ACC112 (cell line): ENCODE results near the gene ETV3L.

Experiments used
- H2AFZ ChIP-seq: fragments of 200-600 bp; sonication (generic); one replicate; pipeline ENCODE4 v1.6.0; 2017; ENCODE audit warnings: antibody characterized with exemption, low read length; ENCODE audit not compliant: unreplicated experiment
- H3K27ac ChIP-seq: fragments of 200-600 bp; sonication (generic); 2 replicates; pipeline ENCODE4 v1.5.1; 2014; ENCODE audit warnings: low read depth, mild to moderate bottlenecking, antibody characterized with exemption, low read length, moderate library complexity
- H3K27me3 ChIP-seq: fragments of 200-600 bp; sonication (generic); 2 replicates; pipeline ENCODE4 v1.6.1; 2014; ENCODE audit warnings: mild to moderate bottlenecking, antibody characterized with exemption, low read length, moderate library complexity, mixed read lengths; ENCODE audit not compliant: insufficient read depth
- H3K36me3 ChIP-seq: fragments of 200-600 bp; sonication (generic); 2 replicates; pipeline ENCODE4 v1.6.1; 2016; ENCODE audit warnings: mild to moderate bottlenecking, antibody characterized with exemption, low read length, moderate library complexity, mixed read lengths; ENCODE audit not compliant: insufficient read depth
- H3K4me1 ChIP-seq: fragments of 200-600 bp; sonication (generic); one replicate; pipeline ENCODE4 v1.6.1; 2016; ENCODE audit warnings: low read length, mixed read lengths; ENCODE audit not compliant: insufficient read depth, unreplicated experiment, control insufficient read depth
- H3K4me3 ChIP-seq: fragments of 200-600 bp; sonication (generic); 2 replicates; pipeline ENCODE4 v1.5.1; 2014; ENCODE audit warnings: mild to moderate bottlenecking, low read depth, low read length
- H3K79me2 ChIP-seq: fragments of 200-600 bp; sonication (generic); one replicate; pipeline ENCODE4 v1.6.0; 2016; ENCODE audit warnings: low read length; ENCODE audit not compliant: control insufficient read depth, unreplicated experiment, insufficient read depth

The ETV3L gene

GRCh38 chr1:157091668-157092273 lies 7.8 kb downstream of the ETV3L start:
- H3K36me3 ChIP-seq, result no peaks in the 10 kb centered on the region
- no peaks in the 10 kb centered on the region for H3K27me3 ChIP-seq
- H3K27ac ChIP-seq, result no peak overlapping the region
- H3K4me1 ChIP-seq, result peaks cover 6% of the 10 kb centered on the region
- no peaks in the 10 kb centered on the region for H3K79me2 ChIP-seq
- no peak overlapping the region for H3K4me3 ChIP-seq
- H2AFZ ChIP-seq, result no peak overlapping the region

- Histone ChIP-seq H3K4me1 (peaks cover 6% of the 10 kb centered on the region), H3K4me3 (no peak overlapping the region), H3K27ac (no peak overlapping the region), H3K79me2 (no peaks in the 10 kb centered on the region), H2AFZ (no peak overlapping the region), H3K36me3 (no peaks in the 10 kb centered on the region), H3K27me3 (no peaks in the 10 kb centered on the region)
Measured at GRCh38 chr1:157091186-157091585, 8.4 kb downstream of the ETV3L start.

GRCh38 chr1:157090771-157091170 lies 8.8 kb downstream of the ETV3L start:
- Histone ChIP-seq H3K4me1 (peaks cover 6% of the 10 kb centered on the region), H3K4me3 (no peak overlapping the region), H3K36me3 (no peaks in the 10 kb centered on the region), H3K27me3 (no peaks in the 10 kb centered on the region), H3K79me2 (no peaks in the 10 kb centered on the region), H2AFZ (no peak overlapping the region), H3K27ac (no peak overlapping the region)

GRCh38 chr1:157090196-157090647 lies 9.4 kb downstream of the ETV3L start:
- Histone ChIP-seq H3K79me2 (no peaks in the 10 kb centered on the region), H3K27me3 (no peaks in the 10 kb centered on the region), H2AFZ (no peak overlapping the region), H3K27ac (no peak overlapping the region), H3K4me1 (peaks cover 6% of the 10 kb centered on the region), H3K4me3 (no peak overlapping the region), H3K36me3 (no peaks in the 10 kb centered on the region)

GRCh38 chr1:157089789-157090188 lies 9.8 kb downstream of the ETV3L start:
- H2AFZ ChIP-seq, result no peak overlapping the region
- no peaks in the 10 kb centered on the region for H3K27me3 ChIP-seq
- H3K4me1 ChIP-seq, result peaks cover 6% of the 10 kb centered on the region
- no peak overlapping the region for H3K27ac ChIP-seq
- no peak overlapping the region for H3K4me3 ChIP-seq
- H3K36me3 ChIP-seq, result no peaks in the 10 kb centered on the region
- H3K79me2 ChIP-seq, result no peaks in the 10 kb centered on the region

GRCh38 chr1:157088607-157089006 lies 11.0 kb downstream of the ETV3L start:
- Histone ChIP-seq H3K27ac (no peak overlapping the region), H3K4me3 (no peak overlapping the region), H3K27me3 (no peaks in the 10 kb centered on the region), H3K36me3 (no peaks in the 10 kb centered on the region), H3K79me2 (no peaks in the 10 kb centered on the region), H2AFZ (no peak overlapping the region), H3K4me1 (peaks cover 6% of the 10 kb centered on the region)

- Histone ChIP-seq H3K4me1 (peaks cover 6% of the 10 kb centered on the region), H2AFZ (no peak overlapping the region), H3K4me3 (no peak overlapping the region), H3K36me3 (no peaks in the 10 kb centered on the region), H3K27ac (no peak overlapping the region), H3K27me3 (peaks cover 11% of the 10 kb centered on the region), H3K79me2 (no peaks in the 10 kb centered on the region)
Measured at GRCh38 chr1:157087030-157087429, 12.6 kb downstream of the ETV3L start.

GRCh38 chr1:157086299-157086698 lies 13.3 kb downstream of the ETV3L start:
- Histone ChIP-seq H3K4me1 (peaks cover 6% of the 10 kb centered on the region), H3K27me3 (peaks cover 11% of the 10 kb centered on the region), H3K36me3 (no peaks in the 10 kb centered on the region), H3K27ac (no peak overlapping the region), H3K4me3 (no peak overlapping the region), H3K79me2 (no peaks in the 10 kb centered on the region), H2AFZ (no peak overlapping the region)

GRCh38 chr1:157085421-157085820 lies 14.2 kb downstream of the ETV3L start:
- no peak overlapping the region for H3K27ac ChIP-seq
- H3K4me1 ChIP-seq, result peaks cover 2% of the 10 kb centered on the region
- H3K27me3 ChIP-seq, result peaks cover 11% of the 10 kb centered on the region
- H2AFZ ChIP-seq, result no peak overlapping the region
- no peaks in the 10 kb centered on the region for H3K36me3 ChIP-seq
- no peaks in the 10 kb centered on the region for H3K79me2 ChIP-seq
- H3K4me3 ChIP-seq, result no peak overlapping the region

GRCh38 chr1:157084720-157085119 lies 14.9 kb downstream of the ETV3L start:
- Histone ChIP-seq H2AFZ (no peak overlapping the region), H3K4me1 (no peaks in the 10 kb centered on the region), H3K79me2 (no peaks in the 10 kb centered on the region), H3K27ac (no peak overlapping the region), H3K4me3 (no peak overlapping the region), H3K27me3 (peaks cover 11% of the 10 kb centered on the region), H3K36me3 (no peaks in the 10 kb centered on the region)

GRCh38 chr1:157081707-157082106 lies 17.9 kb downstream of the ETV3L start:
- Histone ChIP-seq H3K4me3 (no peak overlapping the region), H3K27me3 (peaks cover 21% of the 10 kb centered on the region), H3K27ac (no peak overlapping the region), H3K36me3 (no peaks in the 10 kb centered on the region), H2AFZ (no peak overlapping the region), H3K79me2 (no peaks in the 10 kb centered on the region), H3K4me1 (no peaks in the 10 kb centered on the region)
